ENCODE results near the gene CATSPER3.

- TF ChIP-seq GMEB2 (CRISPR knock-in tag; IDR thresholded peaks at IDR 0.05; ENCODE audit: low read depth) (no peak), CTCF (CRISPR knock-in tag; IDR thresholded peaks at IDR 0.05) (no peak), PLSCR1 (CRISPR knock-in tag; IDR thresholded peaks at IDR 0.05; ENCODE audit: borderline replicate concordance) (no peak), KLF13 (CRISPR knock-in tag; IDR thresholded peaks at IDR 0.05) (no peak)
Observed at GRCh38 chr5:134937526-134937925, 30.2 kb upstream of the CATSPER3 start.
